IPS-18a (cell line): ENCODE measurements around the gene HS6ST3.

ENCODE experiments used
- H3K27ac ChIP-seq: one replicate; pipeline ENCODE4 v1.5.1; 2013; ENCODE audit warnings: low read length
- H3K27me3 ChIP-seq: one replicate; pipeline ENCODE4 v1.6.1; 2013; ENCODE audit warnings: mild to moderate bottlenecking, low read length; ENCODE audit not compliant: control insufficient read depth, insufficient read depth
- H3K36me3 ChIP-seq: one replicate; pipeline ENCODE4 v1.6.1; 2013; ENCODE audit warnings: low read depth, low read length; ENCODE audit not compliant: control insufficient read depth
- H3K4me1 ChIP-seq: one replicate; pipeline ENCODE4 v1.6.1; 2013; ENCODE audit warnings: low read depth, low read length; ENCODE audit not compliant: control insufficient read depth
- H3K4me3 ChIP-seq: one replicate; pipeline ENCODE4 v1.5.1; 2013; ENCODE audit warnings: low read length
- H3K9ac ChIP-seq: one replicate; pipeline ENCODE4 v1.6.1; 2013; ENCODE audit warnings: mild to moderate bottlenecking, low read length, moderate library complexity
- H3K9me3 ChIP-seq: one replicate; pipeline ENCODE4 v1.6.1; 2013; ENCODE audit warnings: low read depth, low read length; ENCODE audit not compliant: control insufficient read depth

Gene HS6ST3

DNA sequence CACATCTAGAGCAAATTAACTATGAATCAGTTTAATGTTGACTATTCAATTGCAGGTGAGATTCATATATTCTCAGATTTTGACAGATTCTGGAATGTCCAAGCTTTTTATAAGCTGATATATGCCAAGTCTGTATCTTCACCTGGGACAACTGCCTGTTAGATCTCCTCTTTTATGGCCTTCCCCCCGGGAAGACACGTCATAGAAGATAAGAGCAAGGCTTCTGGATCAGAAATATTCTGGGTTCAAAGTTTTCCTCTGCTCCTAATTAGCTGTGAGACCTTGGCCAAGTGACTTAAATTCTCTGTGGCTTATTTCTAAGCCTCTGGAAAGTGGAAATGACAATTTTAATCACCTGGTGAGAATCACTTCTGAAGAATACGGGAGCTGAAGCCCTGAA is 716.8 kb downstream of the HS6ST3 start:
- H3K9me3 ChIP-seq: no peaks in the 10 kb centered on the region
- no peaks in the 10 kb centered on the region for H3K27me3 ChIP-seq
- H3K4me1 ChIP-seq: no peaks in the 10 kb centered on the region
- no peak overlapping the region for H3K27ac ChIP-seq
- H3K36me3 ChIP-seq: no peaks in the 10 kb centered on the region
- no peak overlapping the region for H3K9ac ChIP-seq
- no peak overlapping the region for H3K4me3 ChIP-seq

DNA sequence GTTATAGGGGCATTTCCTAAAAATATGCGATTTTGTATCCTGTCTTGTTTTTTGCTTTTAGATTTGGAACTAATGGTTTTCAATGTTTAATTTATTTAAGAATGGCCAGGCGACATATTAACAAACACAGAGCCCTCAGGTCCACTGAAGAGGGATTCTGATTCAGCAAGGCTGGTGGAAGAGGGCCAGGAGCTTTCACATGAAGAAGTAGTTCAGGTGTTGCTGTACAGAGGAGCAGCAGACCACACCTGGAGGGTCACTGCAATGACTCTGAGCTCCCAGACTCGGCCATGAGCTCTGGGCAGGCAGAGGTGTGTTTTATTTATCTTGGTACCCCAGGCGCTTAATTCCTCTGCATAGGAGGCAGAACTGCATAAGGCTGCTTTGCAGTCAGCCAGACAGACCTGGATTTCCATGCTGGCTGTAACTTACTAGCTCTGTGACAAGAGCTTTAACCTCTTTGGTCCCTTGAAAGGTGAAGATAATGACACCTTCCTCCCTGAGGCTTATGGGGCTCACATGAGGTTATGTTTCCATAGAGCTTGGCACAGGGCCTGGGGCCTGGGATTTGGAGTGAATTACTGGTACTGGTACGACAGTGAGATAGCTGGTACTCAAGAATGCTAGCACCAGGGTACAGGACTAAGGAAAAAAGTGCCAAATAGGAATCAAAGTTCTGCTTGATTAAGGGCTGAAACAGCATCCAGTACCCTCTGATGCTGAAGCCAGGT is 719.6 kb downstream of the HS6ST3 start:
- H3K27ac ChIP-seq: no peak overlapping the region
- no peaks in the 10 kb centered on the region for H3K9me3 ChIP-seq
- H3K27me3 ChIP-seq: no peaks in the 10 kb centered on the region
- H3K9ac ChIP-seq: no peak overlapping the region
- H3K4me3 ChIP-seq: no peak overlapping the region
- H3K36me3 ChIP-seq: no peaks in the 10 kb centered on the region
- H3K4me1 ChIP-seq: no peaks in the 10 kb centered on the region

DNA sequence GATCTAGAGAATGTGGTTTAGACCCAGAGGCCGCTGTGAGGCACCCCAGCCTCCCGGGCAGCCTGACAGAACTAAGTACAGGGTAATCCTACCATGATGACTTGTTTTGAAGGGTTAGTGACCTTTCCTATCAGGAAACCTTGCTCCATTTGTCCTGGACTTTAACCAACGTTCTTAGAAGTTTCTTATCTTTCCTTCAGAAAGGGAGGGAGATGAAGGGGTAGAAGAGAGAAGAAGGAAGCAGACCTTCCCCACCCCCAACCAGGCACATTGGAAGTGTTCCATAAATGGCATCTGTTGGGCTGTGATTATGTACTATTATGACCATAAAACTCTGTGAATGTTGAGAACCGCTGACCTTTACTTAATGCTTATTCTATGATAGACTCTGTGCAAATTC is 720.2 kb downstream of the HS6ST3 start:
- no peaks in the 10 kb centered on the region for H3K27me3 ChIP-seq
- H3K9me3 ChIP-seq: no peaks in the 10 kb centered on the region
- no peak overlapping the region for H3K9ac ChIP-seq

DNA sequence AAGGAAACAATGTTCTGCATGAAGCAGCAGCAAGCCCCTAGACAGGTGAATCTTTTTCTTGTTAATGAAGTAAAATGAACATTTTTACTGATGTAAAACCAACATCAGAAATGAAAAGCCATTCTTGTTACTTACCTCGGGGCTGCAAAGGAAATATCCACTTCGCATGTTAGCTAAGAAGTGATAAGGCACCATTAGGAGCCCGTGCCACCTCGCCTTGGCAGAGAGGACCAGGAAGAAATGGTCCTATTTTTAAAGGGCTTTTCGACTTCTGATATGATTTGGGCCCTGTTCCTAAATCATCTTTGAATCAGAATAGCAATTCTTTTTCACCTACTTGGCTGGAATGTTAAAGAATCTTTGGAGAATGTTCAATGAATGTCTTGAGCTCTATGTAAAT is 721.1 kb downstream of the HS6ST3 start:
- Histone ChIP-seq H3K4me1 (no peaks in the 10 kb centered on the region), H3K27ac (no peak overlapping the region), H3K9me3 (no peaks in the 10 kb centered on the region), H3K4me3 (no peak overlapping the region), H3K9ac (no peak overlapping the region), H3K36me3 (no peaks in the 10 kb centered on the region), H3K27me3 (no peaks in the 10 kb centered on the region)

More for the DNA sequence above, 720.2 kb downstream of the HS6ST3 start:
- H3K27ac ChIP-seq: no peak overlapping the region
- H3K4me1 ChIP-seq: no peaks in the 10 kb centered on the region
- H3K36me3 ChIP-seq: no peaks in the 10 kb centered on the region
- H3K4me3 ChIP-seq: no peak overlapping the region

DNA sequence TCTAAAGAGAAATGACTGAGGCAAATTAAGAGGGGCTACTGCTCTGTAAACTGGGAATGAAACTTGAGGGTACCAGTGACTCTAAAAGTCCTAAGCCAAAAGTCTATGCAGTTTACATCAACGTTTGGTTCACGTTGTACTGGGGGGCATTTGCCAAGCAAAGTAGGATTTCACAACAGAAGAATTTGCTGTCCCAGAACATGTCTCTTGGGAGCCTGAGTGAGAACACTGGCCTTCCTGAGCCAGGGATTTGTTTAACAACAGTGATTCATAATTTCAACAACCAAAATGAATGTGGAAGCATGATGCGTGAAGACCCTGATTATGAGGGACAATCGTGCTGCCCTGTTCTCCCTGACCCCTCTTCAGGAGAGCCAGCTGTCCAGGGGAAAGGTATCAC is 726.4 kb downstream of the HS6ST3 start:
- Histone ChIP-seq H3K9ac (no peak overlapping the region), H3K27ac (no peak overlapping the region), H3K9me3 (no peaks in the 10 kb centered on the region), H3K4me3 (no peak overlapping the region), H3K4me1 (peaks cover 17% of the 10 kb centered on the region), H3K36me3 (no peaks in the 10 kb centered on the region), H3K27me3 (no peaks in the 10 kb centered on the region)

DNA sequence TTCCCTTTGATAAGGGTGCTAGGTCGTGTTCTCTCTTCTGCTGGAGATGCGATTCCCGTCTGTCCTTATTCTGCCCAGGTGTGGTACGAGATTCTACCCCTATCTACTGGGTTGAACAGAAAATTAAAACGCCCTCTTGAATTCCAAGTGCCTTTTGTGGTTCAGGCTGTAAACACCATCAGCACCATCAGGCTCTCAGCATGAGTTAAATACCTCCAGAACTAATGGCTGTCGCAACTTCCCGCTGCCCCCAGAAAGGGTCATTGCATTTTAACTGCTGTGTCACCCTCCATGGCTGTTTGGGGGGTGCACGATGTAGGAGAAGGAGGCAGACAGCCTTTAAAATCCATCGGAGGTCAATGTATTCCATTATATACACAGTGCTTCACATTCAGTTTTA is 727.0 kb downstream of the HS6ST3 start:
- no peaks in the 10 kb centered on the region for H3K36me3 ChIP-seq
- peak overlapping the region; percentile 5 for H3K9ac ChIP-seq
- H3K27ac ChIP-seq: no peak overlapping the region
- no peaks in the 10 kb centered on the region for H3K9me3 ChIP-seq
- peaks cover 17% of the 10 kb centered on the region for H3K4me1 ChIP-seq
- H3K27me3 ChIP-seq: no peaks in the 10 kb centered on the region
- H3K4me3 ChIP-seq: no peak overlapping the region

DNA sequence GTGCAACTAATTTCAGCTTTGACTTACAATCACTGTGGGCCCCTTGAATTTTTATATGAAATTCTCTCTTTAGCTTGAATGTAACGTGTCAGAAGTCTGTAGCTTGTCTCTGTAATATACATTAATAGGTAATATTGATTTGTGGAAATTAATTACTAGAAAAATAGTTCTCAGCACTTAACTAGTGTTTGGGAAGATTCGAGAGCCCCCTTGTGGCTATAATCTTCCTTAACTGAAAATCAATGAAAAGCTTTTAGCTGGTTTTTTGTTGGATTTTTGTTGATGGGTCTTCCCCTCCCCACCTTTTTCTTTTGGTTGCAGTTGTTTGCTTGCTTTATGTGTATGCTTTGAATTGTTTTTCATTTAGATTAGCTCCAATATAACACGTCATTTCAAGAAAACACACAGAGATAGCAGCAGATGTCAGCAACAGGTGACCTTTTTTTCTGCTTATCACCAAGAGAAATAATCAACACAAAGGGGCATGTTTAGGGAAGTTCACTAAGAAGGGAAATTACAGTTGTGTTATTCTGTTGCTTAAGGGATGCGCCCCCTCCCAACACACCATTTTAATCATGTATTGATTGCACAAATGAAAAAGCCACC is 727.5 kb downstream of the HS6ST3 start:
- Histone ChIP-seq H3K36me3 (no peaks in the 10 kb centered on the region), H3K9ac (peak overlapping the region; percentile 5), H3K4me3 (no peak overlapping the region), H3K4me1 (peaks cover 17% of the 10 kb centered on the region), H3K27ac (no peak overlapping the region), H3K27me3 (no peaks in the 10 kb centered on the region), H3K9me3 (no peaks in the 10 kb centered on the region)

DNA sequence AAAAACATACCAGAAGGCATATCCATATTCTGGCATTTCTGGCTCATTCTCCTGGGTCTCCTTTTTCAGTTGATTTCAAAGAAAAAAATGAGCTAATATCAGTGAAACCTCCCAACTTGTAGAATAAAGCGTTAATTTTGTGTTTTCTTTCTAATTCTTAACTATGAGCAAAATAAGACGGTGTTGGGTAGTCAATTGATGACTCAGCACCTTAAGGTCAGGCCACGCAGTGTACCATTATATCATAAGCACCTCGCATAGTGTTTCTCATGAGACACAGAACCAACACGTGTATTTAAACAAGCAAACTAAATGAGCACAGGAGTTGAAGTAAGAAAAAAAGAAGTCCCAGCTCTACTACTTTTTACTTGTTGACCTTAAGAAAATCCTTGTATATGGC is 729.5 kb downstream of the HS6ST3 start:
- H3K4me3 ChIP-seq: no peak overlapping the region
- H3K9me3 ChIP-seq: no peaks in the 10 kb centered on the region
- H3K27me3 ChIP-seq: no peaks in the 10 kb centered on the region

DNA sequence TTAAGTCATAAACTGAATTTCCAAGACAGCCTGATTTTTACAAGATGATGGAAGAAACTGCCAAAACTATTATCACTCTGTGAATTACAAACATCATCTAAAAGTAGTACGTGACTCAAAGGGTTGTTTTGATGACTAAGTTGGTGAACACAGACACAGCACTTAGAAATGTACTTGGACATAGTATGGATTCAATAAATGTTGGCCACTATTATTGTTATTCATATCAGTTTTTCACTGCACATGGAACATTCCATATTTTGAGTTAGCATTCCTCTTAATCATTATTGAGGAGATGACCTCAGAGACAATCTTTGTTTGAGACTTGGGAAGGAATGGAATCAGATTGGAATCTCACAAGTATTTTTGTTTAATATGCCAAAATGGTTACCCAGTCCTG is 731.5 kb downstream of the HS6ST3 start:
- no peaks in the 10 kb centered on the region for H3K27me3 ChIP-seq
- no peaks in the 10 kb centered on the region for H3K36me3 ChIP-seq
- no peak overlapping the region for H3K4me3 ChIP-seq
- no peaks in the 10 kb centered on the region for H3K9me3 ChIP-seq
- H3K27ac ChIP-seq: no peak overlapping the region
- H3K4me1 ChIP-seq: peaks cover 15% of the 10 kb centered on the region
- no peak overlapping the region for H3K9ac ChIP-seq

More for the DNA sequence above, 729.5 kb downstream of the HS6ST3 start:
- Histone ChIP-seq H3K36me3 (no peaks in the 10 kb centered on the region), H3K4me1 (peaks cover 17% of the 10 kb centered on the region), H3K9ac (no peak overlapping the region), H3K27ac (no peak overlapping the region)

DNA sequence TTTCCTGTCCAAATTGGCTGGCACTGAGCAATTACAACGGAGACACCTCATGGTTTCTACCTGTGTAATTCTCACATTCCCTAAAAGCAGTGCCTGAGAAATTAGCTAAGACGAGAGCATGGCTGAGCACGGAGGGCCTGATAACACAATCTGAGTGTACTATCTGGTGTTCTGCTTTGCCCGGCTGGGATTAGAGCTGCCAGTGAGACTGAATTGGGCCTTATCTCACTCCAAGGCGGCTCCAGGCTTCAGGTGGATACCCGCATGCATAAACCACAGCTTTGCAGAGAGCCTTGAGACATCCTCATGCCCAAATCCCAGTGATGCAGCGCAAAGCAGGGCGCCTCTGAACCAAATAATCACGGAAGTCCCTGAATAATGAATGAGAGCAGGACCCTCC is 732.1 kb downstream of the HS6ST3 start:
- no peak overlapping the region for H3K4me3 ChIP-seq
- no peak overlapping the region for H3K27ac ChIP-seq
- no peaks in the 10 kb centered on the region for H3K36me3 ChIP-seq
- H3K27me3 ChIP-seq: no peaks in the 10 kb centered on the region
- H3K9ac ChIP-seq: no peak overlapping the region
- no peaks in the 10 kb centered on the region for H3K9me3 ChIP-seq
- peaks cover 9% of the 10 kb centered on the region for H3K4me1 ChIP-seq

DNA sequence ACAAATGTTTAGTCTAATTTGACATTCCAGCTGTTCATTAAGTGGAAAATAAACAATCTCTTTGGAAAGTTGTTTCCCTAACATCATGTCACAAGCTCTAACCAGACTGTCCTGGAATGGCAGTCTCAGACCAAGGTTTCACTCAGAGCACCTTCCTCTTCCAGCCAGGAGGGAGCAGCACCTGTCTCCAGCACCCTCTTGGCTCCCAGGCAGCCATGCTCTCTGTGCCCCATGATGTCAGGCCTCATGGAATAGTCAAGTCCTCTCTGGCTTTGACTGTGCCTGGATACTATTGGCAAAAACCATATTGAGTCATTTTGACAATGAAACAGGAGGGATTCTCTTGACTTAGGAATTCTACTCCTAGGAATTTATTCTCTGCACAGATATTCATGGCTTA is 733.0 kb downstream of the HS6ST3 start:
- peaks cover 2% of the 10 kb centered on the region for H3K4me1 ChIP-seq
- H3K9ac ChIP-seq: no peak overlapping the region
- no peak overlapping the region for H3K4me3 ChIP-seq
- no peak overlapping the region for H3K27ac ChIP-seq
- H3K9me3 ChIP-seq: no peaks in the 10 kb centered on the region
- no peaks in the 10 kb centered on the region for H3K27me3 ChIP-seq
- H3K36me3 ChIP-seq: no peaks in the 10 kb centered on the region

DNA sequence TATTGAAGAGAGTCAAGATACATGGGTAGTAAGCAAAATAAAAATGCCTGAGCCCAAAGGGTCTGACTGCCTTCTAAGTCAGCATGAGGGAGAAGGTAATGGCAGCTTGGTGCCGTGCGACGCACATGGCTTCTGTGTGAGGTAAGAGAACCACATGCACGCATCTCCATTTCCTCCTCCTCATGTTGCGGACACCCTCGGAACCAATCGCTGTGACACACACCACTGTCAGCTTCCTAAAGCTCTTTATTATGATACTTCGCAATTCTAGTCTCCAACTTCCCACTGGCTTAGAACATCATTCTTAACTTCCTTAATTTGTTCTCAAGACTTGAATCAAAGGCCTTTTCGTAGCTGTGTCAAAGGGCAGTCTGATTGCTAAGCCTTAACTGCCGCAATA is 734.2 kb downstream of the HS6ST3 start:
- Histone ChIP-seq H3K9ac (no peak overlapping the region), H3K4me3 (no peak overlapping the region), H3K9me3 (no peaks in the 10 kb centered on the region), H3K4me1 (no peaks in the 10 kb centered on the region), H3K27ac (no peak overlapping the region), H3K27me3 (no peaks in the 10 kb centered on the region), H3K36me3 (no peaks in the 10 kb centered on the region)
